Activated T-cell treated with anti-CD3 and anti-CD28 coated beads, Interleukin-2, amount 50 U/mL, for 48 hours (primary cell): ENCODE results near the gene COL4A2.

ENCODE experiments used
- DNase-seq, 2 experiments: peaks; one replicate each; pipeline ENCODE4 v3.0.0-alpha.2; 2020

The COL4A2 gene

GRCh38 chr13:110323172-110323891 is 16.2 kb downstream of the COL4A2 start:
- DNase-seq = no peak

- no peak for DNase-seq
Observed at GRCh38 chr13:110324026-110324749, 17.1 kb downstream of the COL4A2 start.

GRCh38 chr13:110326263-110326904 is 19.3 kb downstream of the COL4A2 start:
- no peak for DNase-seq

GRCh38 chr13:110327051-110327721 is 20.1 kb downstream of the COL4A2 start:
- no peak for DNase-seq

GRCh38 chr13:110328573-110328972 is 21.5 kb downstream of the COL4A2 start:
- DNase-seq = no peak

GRCh38 chr13:110329258-110329657 is 22.2 kb downstream of the COL4A2 start:
- DNase-seq = no peak

GRCh38 chr13:110329798-110330461 is 22.8 kb downstream of the COL4A2 start:
- DNase-seq = no peak

GRCh38 chr13:110330491-110331011 is 23.5 kb downstream of the COL4A2 start:
- no peak for DNase-seq

GRCh38 chr13:110331362-110331761 is 24.3 kb downstream of the COL4A2 start:
- DNase-seq = no peak

GRCh38 chr13:110332750-110333149 is 25.7 kb downstream of the COL4A2 start:
- DNase-seq = no peak

- DNase-seq = no peak
Observed at GRCh38 chr13:110333837-110334236, 26.8 kb downstream of the COL4A2 start.

GRCh38 chr13:110334256-110334655 is 27.2 kb downstream of the COL4A2 start:
- no peak for DNase-seq

- DNase-seq = no peak
Observed at GRCh38 chr13:110334841-110335490, 27.9 kb downstream of the COL4A2 start.

- no peak for DNase-seq
Observed at GRCh38 chr13:110336108-110336507, 29.0 kb downstream of the COL4A2 start.

- DNase-seq = no peak
Observed at GRCh38 chr13:110336681-110337080, 29.6 kb downstream of the COL4A2 start.

GRCh38 chr13:110337247-110337646 is 30.2 kb downstream of the COL4A2 start:
- no peak for DNase-seq

GRCh38 chr13:110338441-110339101 is 31.5 kb downstream of the COL4A2 start:
- no peak for DNase-seq

GRCh38 chr13:110339263-110339662 is 32.2 kb downstream of the COL4A2 start:
- no peak for DNase-seq

- no peak for DNase-seq
Observed at GRCh38 chr13:110339975-110340550, 33.0 kb downstream of the COL4A2 start.

- peak; percentile 70 to 75 for DNase-seq
Observed at GRCh38 chr13:110340812-110341444, 33.8 kb downstream of the COL4A2 start.
